GM08714 (cell line): ENCODE measurements around the gene AGBL4.
"Not testable (repeated sequence)": the region's sequence is repeated elsewhere in the genome, so short reads cannot be mapped to it uniquely, and the experiment has no call there.

Source experiments
- H3K4me3 ChIP-seq: fragments of 200-500 bp; sonication (Bioruptor generic); 2 replicates; pipeline ENCODE4 v1.5.1; 2014; ENCODE audit warnings: mild to moderate bottlenecking, low read length, inconsistent platforms
- ZNF274 ChIP-seq: IDR thresholded peaks from 2 replicates; pipeline ENCODE4 v1.6.1; 2012; ENCODE audit warnings: mild to moderate bottlenecking, low read depth, low read length

Gene AGBL4

DNA sequence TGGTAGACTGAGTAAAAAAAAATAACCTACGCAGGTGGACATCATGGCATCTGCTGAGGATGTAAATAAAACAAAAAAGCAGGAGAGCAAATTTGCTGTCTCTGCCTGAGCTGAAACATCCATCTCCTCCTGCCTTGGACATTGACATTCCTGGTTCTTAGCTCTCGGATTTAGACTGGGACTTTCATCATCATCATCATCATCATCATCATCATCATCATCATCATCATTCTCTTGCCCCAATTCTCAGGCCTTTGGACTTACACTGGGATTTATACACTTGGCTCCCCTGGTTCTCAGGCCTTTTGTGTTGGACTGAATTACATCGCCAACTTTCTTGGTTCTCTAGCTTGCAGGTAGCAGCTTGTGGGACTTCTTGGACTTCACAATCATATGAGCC lies 938.7 kb downstream of the AGBL4 start:
- no peak overlapping the region for H3K4me3 ChIP-seq
- no peak for TF ChIP-seq ZNF274

GRCh38 chr1:49060766-49061165 lies 963.0 kb downstream of the AGBL4 start:
- H3K4me3 ChIP-seq = no peak overlapping the region
- TF ChIP-seq ZNF274 = no peak

DNA sequence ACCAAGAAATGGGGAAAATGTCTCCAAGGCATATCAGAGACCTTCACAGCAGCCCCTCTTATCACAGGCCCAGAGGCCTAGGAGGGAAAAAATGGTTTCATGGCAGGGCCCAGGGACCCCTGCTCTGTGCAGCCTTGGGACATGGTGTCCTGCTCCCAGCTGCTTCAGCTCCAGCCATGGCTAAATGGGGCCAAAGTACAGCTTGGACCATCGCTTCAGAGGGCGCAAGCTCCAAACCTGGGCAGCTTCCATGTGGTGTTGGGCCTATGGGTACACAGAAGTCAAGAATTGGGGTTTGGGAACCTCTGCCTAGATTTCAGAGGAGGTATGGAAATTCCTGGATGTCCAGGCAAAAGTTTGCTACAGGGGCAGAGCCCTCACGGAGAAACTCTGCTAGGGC lies 964.7 kb downstream of the AGBL4 start:
- no peak overlapping the region for H3K4me3 ChIP-seq
- no peak for TF ChIP-seq ZNF274

- no peak overlapping the region for H3K4me3 ChIP-seq
- no peak for TF ChIP-seq ZNF274
These were observed 971.7 kb downstream of the AGBL4 start for GRCh38 chr1:49052102-49052501.

DNA sequence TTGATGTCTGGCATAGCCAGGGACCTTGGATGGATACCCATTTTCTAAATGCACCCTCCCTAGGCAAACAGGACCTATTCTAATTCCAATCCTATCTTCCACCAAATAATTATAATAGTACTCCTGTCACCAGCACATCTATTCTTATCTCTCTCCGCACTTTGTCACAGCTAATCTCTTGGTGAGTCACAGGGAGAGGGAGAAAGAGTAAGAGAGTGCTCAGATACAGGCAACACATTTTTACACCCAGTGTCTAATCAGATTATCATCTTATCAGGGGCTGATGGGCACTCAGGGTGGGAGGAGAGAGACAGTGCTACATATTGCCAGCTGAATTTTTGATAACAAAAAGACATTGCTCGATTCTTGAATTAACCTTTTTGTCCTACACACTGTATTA lies 972.1 kb downstream of the AGBL4 start:
- no peak for TF ChIP-seq ZNF274
- H3K4me3 ChIP-seq = no peak overlapping the region

DNA sequence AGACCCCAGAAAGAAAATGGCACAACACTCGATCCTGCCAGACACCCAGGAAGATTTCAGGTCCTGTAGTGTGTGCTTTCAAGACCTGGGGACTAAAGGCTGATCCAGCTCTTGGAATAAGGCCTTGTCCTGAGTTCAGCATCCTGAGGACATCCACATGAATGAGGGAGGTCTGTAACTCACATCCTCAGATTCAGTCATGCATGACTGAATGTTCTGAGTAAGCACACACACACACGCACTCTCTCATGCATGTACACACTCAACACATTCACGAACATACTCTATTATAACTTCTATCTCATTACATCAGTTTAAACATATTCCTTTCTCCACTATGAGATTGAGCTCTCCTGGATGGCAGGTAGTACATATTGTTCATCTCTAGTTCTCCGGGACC lies 973.7 kb downstream of the AGBL4 start:
- TF ChIP-seq ZNF274 = no peak
- no peak overlapping the region for H3K4me3 ChIP-seq

DNA sequence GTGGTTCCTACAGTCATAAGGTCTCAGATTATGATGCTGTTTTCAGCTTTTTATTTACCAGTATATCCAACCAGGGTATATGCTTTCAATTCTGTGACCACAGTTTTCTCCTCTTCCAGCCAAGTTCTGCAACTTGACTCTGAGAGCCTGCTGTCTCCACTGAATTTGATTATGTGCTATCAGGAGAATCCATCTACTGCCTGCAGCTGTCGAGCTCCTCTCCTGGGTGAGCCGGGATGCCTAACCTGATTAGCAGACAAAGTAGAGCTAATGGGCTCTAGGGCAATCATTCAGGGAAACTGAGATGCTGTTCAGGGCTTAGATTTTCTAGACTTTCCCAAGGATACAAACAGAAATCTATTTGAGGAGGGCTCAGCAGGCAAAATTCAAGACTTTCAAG lies 975.6 kb downstream of the AGBL4 start:
- no peak overlapping the region for H3K4me3 ChIP-seq
- no peak for TF ChIP-seq ZNF274

DNA sequence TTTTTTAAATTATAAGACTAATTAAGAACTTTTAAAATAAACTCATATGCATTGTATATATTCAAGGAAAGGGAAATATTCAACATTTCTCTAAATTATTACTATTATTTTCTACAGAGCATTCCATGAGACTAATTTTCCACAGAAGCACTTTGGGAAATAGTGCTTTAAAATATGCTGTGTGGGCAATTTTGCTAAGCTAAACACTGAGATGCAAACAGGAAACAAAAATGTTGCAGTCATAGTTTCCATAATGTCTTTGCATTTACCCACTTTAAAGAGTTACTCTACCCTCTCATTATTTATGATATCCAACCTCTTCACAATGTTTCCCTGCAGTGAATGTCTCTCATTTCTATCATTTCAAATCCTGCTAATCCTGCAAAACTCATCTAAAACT lies 977.4 kb downstream of the AGBL4 start:
- H3K4me3 ChIP-seq = no peak overlapping the region
- TF ChIP-seq ZNF274 = no peak

- H3K4me3 ChIP-seq = no peak overlapping the region
- TF ChIP-seq ZNF274 = no peak
These were observed 978.4 kb downstream of the AGBL4 start for GRCh38 chr1:49045371-49045770.

- H3K4me3 ChIP-seq = no peak overlapping the region
- TF ChIP-seq ZNF274 = no peak
These were observed 987.1 kb downstream of the AGBL4 start for GRCh38 chr1:49036700-49037099.

DNA sequence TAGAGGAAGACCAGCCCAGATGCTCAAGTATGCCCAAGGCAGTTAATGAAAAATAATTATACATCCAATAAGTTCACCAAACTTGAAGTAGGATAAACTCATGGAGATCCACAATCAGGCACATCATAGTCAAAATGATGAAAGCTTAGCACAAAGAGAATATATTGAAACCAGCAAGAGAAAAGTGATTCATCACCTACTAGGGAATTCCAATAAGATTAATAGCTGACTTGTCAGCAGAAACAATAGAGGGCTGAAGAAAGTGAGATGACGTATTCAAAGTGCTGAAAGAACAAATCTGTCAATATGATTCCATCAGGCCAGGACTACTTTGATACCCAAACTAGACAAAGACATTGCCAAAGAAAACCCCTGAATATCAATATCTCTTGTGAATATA lies 995.4 kb downstream of the AGBL4 start:
- H3K4me3 ChIP-seq = no peak overlapping the region
- no peak for TF ChIP-seq ZNF274

DNA sequence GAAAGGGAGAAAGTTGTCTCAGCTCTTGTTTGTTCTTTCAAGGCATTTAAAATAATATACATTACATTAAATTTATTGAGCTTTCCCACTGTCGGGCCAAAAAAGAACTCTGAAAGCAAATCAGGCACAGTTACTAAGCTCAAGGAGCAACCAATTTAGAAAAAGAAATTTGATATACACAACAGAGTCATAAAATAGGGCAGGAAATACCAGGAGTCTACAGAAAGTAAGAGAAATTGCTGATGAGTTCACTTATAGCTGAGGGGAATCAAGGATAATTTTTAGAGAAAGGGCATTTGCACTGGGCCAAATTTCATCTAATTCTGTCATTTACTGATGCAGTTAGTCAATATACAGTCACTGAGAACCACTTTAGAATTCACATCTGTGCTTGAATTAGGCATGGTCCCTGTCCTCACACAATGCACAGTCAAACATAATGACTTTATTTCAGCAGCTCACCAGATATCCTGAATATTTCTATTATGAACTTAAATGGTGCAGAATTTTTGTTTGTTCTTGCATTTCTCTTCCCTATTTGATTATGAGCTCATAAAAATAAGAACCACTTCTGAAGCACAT lies 997.4 kb downstream of the AGBL4 start:
- H3K4me3 ChIP-seq = no peak overlapping the region
- TF ChIP-seq ZNF274 = no peak

- H3K4me3 ChIP-seq = no peak overlapping the region
- no peak for TF ChIP-seq ZNF274
These were observed 1007.5 kb downstream of the AGBL4 start for GRCh38 chr1:49016030-49016977.

DNA sequence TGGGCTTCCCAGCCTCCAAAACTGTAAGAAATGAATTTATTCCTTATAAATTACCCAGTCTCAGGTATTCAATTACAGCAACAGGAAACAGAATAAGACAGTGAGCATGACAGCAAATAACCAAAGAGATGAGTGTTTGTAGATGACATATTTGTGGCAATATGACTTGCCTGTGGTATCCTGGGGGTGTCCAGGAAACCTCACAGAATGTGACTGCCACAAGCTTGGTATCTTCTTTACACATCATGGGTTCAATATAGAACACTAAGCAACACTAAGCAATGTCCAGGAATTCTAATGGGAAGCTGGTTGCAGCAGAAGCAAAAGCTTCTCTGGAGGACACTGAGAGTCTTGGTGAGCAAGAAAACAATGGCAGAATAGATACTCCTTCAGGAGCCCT lies 1010.7 kb downstream of the AGBL4 start:
- no peak overlapping the region for H3K4me3 ChIP-seq
- no peak for TF ChIP-seq ZNF274

DNA sequence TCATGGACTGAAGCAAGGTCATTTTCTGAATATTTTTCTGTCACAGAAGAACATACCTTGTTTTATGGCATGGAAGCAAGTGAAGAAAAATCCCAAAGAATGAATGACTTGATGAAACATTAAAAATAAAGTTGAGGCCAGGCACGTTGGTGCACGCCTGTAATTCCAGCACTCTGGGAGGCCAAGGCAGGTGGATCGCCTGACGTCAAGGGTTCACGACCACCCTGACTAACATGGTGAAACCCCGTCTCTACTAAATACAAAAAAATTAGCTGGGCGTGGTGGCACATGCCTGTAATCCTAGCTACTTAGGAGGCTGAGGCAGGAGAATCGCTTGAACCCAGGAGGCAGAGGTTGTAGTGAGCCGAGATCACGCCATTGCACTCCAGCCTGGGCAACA lies 1020.8 kb downstream of the AGBL4 start:
- not testable (repeated sequence) for H3K4me3 ChIP-seq
